HCT116 (cell line): Measurements from ENCODE around the gene HNRNPH1. TPM values are rescaled to one million over a fixed set of nuclear protein-coding genes. Genes with fewer than 3 reads are reported as not detected.

ENCODE experiments used
- ATAC-seq: fragments of 200-7000 bp; cut with Tn5 transposase; 2 replicates; pipeline ENCODE4 v1.9.1; 2020; ENCODE audit warnings: mild to moderate bottlenecking, moderate library complexity
- Bru-seq: library from RNA; stranded (reverse); fragments of 400-500 nt; gene quantifications from one replicate; lab custom pipeline; 2021; lab: Mats Ljungman, UMichigan
- BruChase-seq, 2 experiments: library from RNA; stranded (reverse); fragments of 400-500 nt; gene quantifications; one replicate each; lab custom pipeline; 2021; lab: Mats Ljungman, UMichigan
- BruUV-seq: library from RNA; stranded (reverse); fragments of 400-500 nt; replicated peaks from 2 replicates; lab custom pipeline; 2021; lab: Mats Ljungman, UMichigan
- CTCF ChIA-PET: fragments of 300-600 bp; sonication (Branson Sonifier 250); formaldehyde crosslinking; loops from one replicate; lab custom pipeline; 2021; ENCODE audit warnings: antibody characterized with exemption; lab: Charles Lee
- POLR2A ChIA-PET: fragments of 300-600, 350-600 bp; sonication (Branson Sonifier 250); formaldehyde crosslinking; loops from one replicate; lab custom pipeline; 2021; ENCODE audit warnings: antibody characterized with exemption; lab: Charles Lee
- RAD21 ChIA-PET, 2 experiments: fragments of 300-600 bp; sonication (Branson Sonifier 250); formaldehyde crosslinking; loops; one replicate each; lab custom pipeline; 2023; ENCODE audit warnings: low total read pairs in 2 of 2; ENCODE audit not compliant: uncharacterized antibody in 2 of 2, unreplicated experiment in 2 of 2, low non-redundant PET in 1 of 2; lab: Charles Lee
- DNase-seq: peaks from one replicate; pipeline ENCODE4 v3.0.0-alpha.2; 2010; ENCODE audit warnings: low read depth, low spot score
- H2AFZ ChIP-seq: fragments of 200-600 bp; shearing (Covaris generic), sonication (generic); 2 replicates; pipeline ENCODE4 v1.6.1; 2017; ENCODE audit warnings: low read depth, mixed run types, mixed read lengths, antibody characterized with exemption, low read length; ENCODE audit not compliant: poor library complexity, severe bottlenecking
- H3K27ac ChIP-seq: 2 replicates; pipeline ENCODE4 v1.5.1; 2012; ENCODE audit warnings: low read depth, low read length
- H3K27me3 ChIP-seq: fragments of 200-600 bp; sonication (generic); 2 replicates; pipeline ENCODE4 v1.6.1; 2016; ENCODE audit warnings: mixed run types, low read length, mixed read lengths; ENCODE audit not compliant: insufficient read depth
- H3K36me3 ChIP-seq, 2 experiments: fragments of 200-500 bp in 1 of 2; fragments of 200-600 bp in 1 of 2; sonication (Bioruptor generic) in 1 of 2; sonication (generic) in 1 of 2; 2 replicates each; pipeline versions ENCODE4 v1.5.1 to v1.6.1; 2014 to 2016; ENCODE audit warnings: low read length in 2 of 2, inconsistent platforms in 1 of 2, mixed read lengths in 1 of 2, mixed run types in 1 of 2; ENCODE audit not compliant: insufficient read depth in 2 of 2, control insufficient read depth in 1 of 2
- H3K4me1 ChIP-seq, 2 experiments: fragments of 200-600 bp in 1 of 2; sonication (generic) in 1 of 2; 2 replicates each; pipeline versions ENCODE4 v1.5.1 to v1.6.1; 2012 to 2017; ENCODE audit warnings: low read length in 2 of 2, inconsistent platforms in 1 of 2, mild to moderate bottlenecking in 1 of 2, mixed read lengths in 1 of 2, mixed run types in 1 of 2, moderate library complexity in 1 of 2; ENCODE audit not compliant: insufficient read depth in 2 of 2, control insufficient read depth in 1 of 2
- H3K4me2 ChIP-seq: fragments of 200-600 bp; sonication (generic); 2 replicates; pipeline ENCODE4 v1.6.1; 2017; ENCODE audit warnings: mixed run types, low read length, mixed read lengths
- H3K4me3 ChIP-seq, 2 experiments: fragments of 200-600 bp in 1 of 2; sonication (generic) in 1 of 2; replicated peaks in 1 of 2; 2 replicates each; pipeline ENCODE4 v1.5.1; 2011 to 2016; ENCODE audit warnings: low read length in 2 of 2, control low read depth in 1 of 2, low read depth in 1 of 2, mild to moderate bottlenecking in 1 of 2, mixed read lengths in 1 of 2, mixed run types in 1 of 2
- H3K79me2 ChIP-seq: fragments of 200-600 bp; sonication (generic); 2 replicates; pipeline ENCODE4 v1.6.1; 2017; ENCODE audit warnings: mild to moderate bottlenecking, mixed run types, low read length, moderate library complexity, mixed read lengths; ENCODE audit not compliant: insufficient read depth
- H3K9ac ChIP-seq: fragments of 200-600 bp; sonication (generic); 2 replicates; pipeline ENCODE4 v1.6.1; 2016; ENCODE audit warnings: low read length, mixed read lengths
- H3K9me2 ChIP-seq: fragments of 200-600 bp; sonication (generic), shearing (Covaris generic); 2 replicates; pipeline ENCODE4 v1.6.1; 2017; ENCODE audit warnings: mixed run types, mild to moderate bottlenecking, moderate library complexity; ENCODE audit not compliant: insufficient read depth
- H3K9me3 ChIP-seq, 2 experiments: fragments of 200-500 bp in 1 of 2; fragments of 200-600 bp in 1 of 2; sonication (Bioruptor generic) in 1 of 2; sonication (generic) in 1 of 2; 2 replicates each; pipeline ENCODE4 v1.6.1; 2014 to 2017; ENCODE audit warnings: low read length in 2 of 2, mixed read lengths in 2 of 2, inconsistent platforms in 1 of 2, low read depth in 1 of 2, mild to moderate bottlenecking in 1 of 2, mixed run types in 1 of 2, moderate library complexity in 1 of 2; ENCODE audit not compliant: control insufficient read depth in 1 of 2, insufficient read depth in 1 of 2
- H4K20me1 ChIP-seq: fragments of 200-600 bp; sonication (generic), shearing (Covaris generic); 2 replicates; pipeline ENCODE4 v1.6.1; 2017; ENCODE audit warnings: mixed run types, mild to moderate bottlenecking, moderate library complexity; ENCODE audit not compliant: insufficient read depth
- ATF3 ChIP-seq: IDR thresholded peaks from 2 replicates; pipeline ENCODE4 v1.6.1; 2012
- CBX3 ChIP-seq: IDR thresholded peaks from 2 replicates; pipeline ENCODE4 v1.6.1; 2012; ENCODE audit warnings: low read depth
- CEBPB ChIP-seq: IDR thresholded peaks from 2 replicates; pipeline ENCODE4 v1.6.1; 2012; ENCODE audit warnings: low read depth
- EGR1 ChIP-seq: IDR thresholded peaks from 2 replicates; pipeline ENCODE4 v1.6.1; 2012; ENCODE audit warnings: low read depth
- ELF1 ChIP-seq: IDR thresholded peaks from 2 replicates; pipeline ENCODE4 v1.6.1; 2012; ENCODE audit warnings: low read depth, borderline replicate concordance
- EZH2 ChIP-seq: fragments of 200-600 bp; sonication (generic); IDR thresholded peaks from 2 replicates; pipeline ENCODE4 v1.6.1; 2017; ENCODE audit warnings: antibody characterized with exemption, mixed run types
- FOSL1 ChIP-seq: IDR thresholded peaks from 2 replicates; pipeline ENCODE4 v1.6.1; 2012; ENCODE audit warnings: low read depth
- POLR2A ChIP-seq: IDR thresholded peaks from 2 replicates; pipeline ENCODE4 v1.7.0; 2011; ENCODE audit warnings: borderline replicate concordance; ENCODE audit not compliant: insufficient read depth, insufficient read length; ENCODE audit errors: extremely low read depth
- POLR2AphosphoS5 ChIP-seq: IDR thresholded peaks from 2 replicates; pipeline ENCODE4 v1.6.1; 2011; ENCODE audit warnings: mild to moderate bottlenecking, low read depth, low read length, moderate library complexity
- SIN3A ChIP-seq: IDR thresholded peaks from 2 replicates; pipeline ENCODE4 v1.6.1; 2012; ENCODE audit warnings: low read depth
- SP1 ChIP-seq: IDR thresholded peaks from 2 replicates; pipeline ENCODE4 v1.6.1; 2012; ENCODE audit warnings: low read depth
- YY1 ChIP-seq: IDR thresholded peaks from 2 replicates; pipeline ENCODE4 v1.6.1; 2011; ENCODE audit warnings: low read length, low read depth, moderate library complexity, mild to moderate bottlenecking; ENCODE audit not compliant: insufficient replicate concordance; ENCODE audit errors: extremely low read depth
- ZFX ChIP-seq: fragments of 450-650 bp; IDR thresholded peaks from 2 replicates; pipeline ENCODE4 v1.6.1; 2017
- ZNF274 ChIP-seq: fragments of 200-500 bp; sonication (Bioruptor generic); IDR thresholded peaks from 2 replicates; pipeline ENCODE4 v1.6.1; 2014; ENCODE audit warnings: mild to moderate bottlenecking, low read depth, low read length, inconsistent platforms
- intact Hi-C: fragments of 100-400 bp; cut with micrococcal nuclease; formaldehyde crosslinking; loops from 2 replicates; pipeline ENCODE4 v1.10.0; 2022
- long read RNA-seq: library from polyadenylated mRNA; unstranded; transcript quantifications from one replicate; pipeline ENCODE4 v2.0.0, GENCODE V29; 2021; ENCODE audit not compliant: unreplicated experiment
- polyA plus RNA-seq: library from polyadenylated mRNA; unstranded; fragments of >200 nt; gene quantifications from 2 replicates; pipeline ENCODE4 v1.2.1, GENCODE V29; 2012; ENCODE audit warnings: missing spikeins
- total RNA-seq: library from RNA; stranded (reverse); gene quantifications from one replicate; pipeline ENCODE4 v1.2.1, GENCODE V29; 2021; ENCODE audit not compliant: unreplicated experiment
- TF ChIP-seq, protein P1 (sequence below): IDR thresholded peaks from 2 replicates; pipeline ENCODE4 v1.6.1; 2012; ENCODE audit warnings: low read depth

The HNRNPH1 gene
- total RNA-seq (788 TPM), Bru-seq, nascent RNA (percentile 100 among the genes with signal in this experiment), BruChase-seq, experiment 1, labeled RNA remaining after a 6-hour chase (percentile 100 among the genes with signal in this experiment), BruChase-seq, experiment 2, labeled RNA remaining after a 2-hour chase (percentile 100 among the genes with signal in this experiment)
- 320 and 338 TPM in 2 replicates for polyA plus RNA-seq
- long read RNA-seq, transcript HNRNPH1-202 (13 exons, 3,667 nt) = minor isoform, 6 of 434 reads
- long read RNA-seq, transcript HNRNPH1-203 (14 exons, 2,279 nt) = minor isoform, 94 of 434 reads
- long read RNA-seq, transcript HNRNPH1-206 (7 exons, 2,913 nt) = minor isoform, 6 of 434 reads
- long read RNA-seq, transcript HNRNPH1-204 (14 exons, 2,248 nt) = major isoform, 133 of 434 reads
- long read RNA-seq, partial matches to known transcripts = 66 of 434 reads
- long read RNA-seq, other reads (novel, unspliced or antisense) = 126 of 434 reads

DNA sequence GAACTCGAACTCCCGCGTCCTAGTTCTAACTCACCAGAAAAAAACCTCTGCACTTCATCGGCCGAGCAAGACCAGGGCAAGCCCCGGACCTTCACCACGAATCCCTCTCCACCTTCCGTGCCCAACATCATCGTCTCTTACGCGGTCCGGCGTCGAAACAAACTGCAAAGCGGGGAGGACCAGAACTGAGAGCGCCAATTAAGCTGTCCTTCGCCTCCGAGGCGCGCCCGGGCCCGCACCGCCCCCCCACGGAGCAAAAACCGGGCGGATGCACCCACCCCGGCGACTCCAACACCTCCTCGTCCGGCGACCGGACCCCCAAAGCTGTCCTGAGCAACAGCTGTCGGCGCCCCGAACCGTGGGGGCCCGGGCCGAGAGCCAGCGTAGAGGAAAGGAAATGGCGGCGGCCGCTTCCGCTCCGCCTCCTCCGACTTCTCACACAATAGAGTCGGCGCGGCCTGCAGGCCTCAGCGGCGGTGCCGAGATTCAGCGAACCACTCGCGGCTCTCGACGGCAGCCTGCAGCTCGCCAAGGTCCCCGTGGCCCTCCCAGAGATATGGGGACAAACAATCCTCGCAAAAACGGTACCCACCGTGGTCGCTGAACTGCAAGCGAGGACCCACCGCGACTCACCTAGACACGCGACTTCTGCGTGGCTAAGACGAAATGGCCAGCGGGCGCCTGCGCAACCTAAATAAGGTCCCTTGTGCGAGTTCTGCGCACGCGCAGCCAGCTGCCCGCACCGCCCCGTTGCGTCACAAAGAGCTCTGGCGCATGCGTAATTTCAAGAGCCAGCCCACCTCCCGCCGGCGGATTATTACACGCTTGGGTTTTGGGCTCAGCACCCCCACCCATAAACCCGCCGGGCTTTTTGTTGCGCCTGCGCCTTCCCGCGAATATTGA, at the start of gene HNRNPH1:
TSS of gene HNRNPH1 (minus strand) at position 669 of the 903 bp plus-strand sequence. CDS start at position 131, 538 bp downstream.
- Histone ChIP-seq H3K4me1 (peaks cover 21 to 35% of the 10 kb centered on the region in 2 experiments), H3K9me2 (no peaks in the 10 kb centered on the region), H4K20me1 (peaks cover 44% of the 10 kb centered on the region), H3K79me2 (peaks cover 51% of the 10 kb centered on the region), H3K4me3 (peak within 1 kb of the TSS; percentile 91 to 98), H2AFZ (no peak within 1 kb of the TSS), H3K36me3 (peaks cover 35 to 40% of the 10 kb centered on the region in 2 experiments), H3K9ac (peak within 1 kb of the TSS; percentile 100), H3K4me2 (peak within 1 kb of the TSS; percentile 92), H3K27me3 (no peaks in the 10 kb centered on the region), H3K27ac (peak within 1 kb of the TSS; percentile 97), H3K9me3 (no peaks in the 10 kb centered on the region)
- ATAC-seq = peak; percentile 77
- CTCF ChIA-PET = interaction anchor here (1.0 to 1.4 kb wide), 5 partner anchors 10 to 66 kb away, joined by 3 to 7 read pairs (median 4); no protein-coding TSS in a partner anchor
- DNase-seq = peak; percentile 97
- intact Hi-C loops = loop anchor here (1.0 to 5.0 kb wide), 3 partner anchors 44 to 76 kb away; no protein-coding TSS in a partner anchor
- RAD21 ChIA-PET = no interaction called here
- POLR2A ChIA-PET = interaction anchor here (0.6 to 3.5 kb wide), 31 partner anchors 9 to 1419 kb away, joined by 3 to 63 read pairs (median 5); partner anchors contain the start of genes CBY3, HNRNPAB, MAML1 and RUFY1
- TF ChIP-seq EGR1 = no peak
- TF ChIP-seq SP1 = no peak
- TF ChIP-seq CEBPB = no peak
- no peak for TF ChIP-seq FOSL1
- TF ChIP-seq CBX3 = no peak
- no peak for TF ChIP-seq ELF1
- peak; percentile 100 for TF ChIP-seq POLR2AphosphoS5
- no peak for TF ChIP-seq EZH2
- TF ChIP-seq ZNF274 = no peak
- peak; percentile 99 for TF ChIP-seq POLR2A
- no peak for TF ChIP-seq SIN3A
- TF ChIP-seq, protein P1, sequence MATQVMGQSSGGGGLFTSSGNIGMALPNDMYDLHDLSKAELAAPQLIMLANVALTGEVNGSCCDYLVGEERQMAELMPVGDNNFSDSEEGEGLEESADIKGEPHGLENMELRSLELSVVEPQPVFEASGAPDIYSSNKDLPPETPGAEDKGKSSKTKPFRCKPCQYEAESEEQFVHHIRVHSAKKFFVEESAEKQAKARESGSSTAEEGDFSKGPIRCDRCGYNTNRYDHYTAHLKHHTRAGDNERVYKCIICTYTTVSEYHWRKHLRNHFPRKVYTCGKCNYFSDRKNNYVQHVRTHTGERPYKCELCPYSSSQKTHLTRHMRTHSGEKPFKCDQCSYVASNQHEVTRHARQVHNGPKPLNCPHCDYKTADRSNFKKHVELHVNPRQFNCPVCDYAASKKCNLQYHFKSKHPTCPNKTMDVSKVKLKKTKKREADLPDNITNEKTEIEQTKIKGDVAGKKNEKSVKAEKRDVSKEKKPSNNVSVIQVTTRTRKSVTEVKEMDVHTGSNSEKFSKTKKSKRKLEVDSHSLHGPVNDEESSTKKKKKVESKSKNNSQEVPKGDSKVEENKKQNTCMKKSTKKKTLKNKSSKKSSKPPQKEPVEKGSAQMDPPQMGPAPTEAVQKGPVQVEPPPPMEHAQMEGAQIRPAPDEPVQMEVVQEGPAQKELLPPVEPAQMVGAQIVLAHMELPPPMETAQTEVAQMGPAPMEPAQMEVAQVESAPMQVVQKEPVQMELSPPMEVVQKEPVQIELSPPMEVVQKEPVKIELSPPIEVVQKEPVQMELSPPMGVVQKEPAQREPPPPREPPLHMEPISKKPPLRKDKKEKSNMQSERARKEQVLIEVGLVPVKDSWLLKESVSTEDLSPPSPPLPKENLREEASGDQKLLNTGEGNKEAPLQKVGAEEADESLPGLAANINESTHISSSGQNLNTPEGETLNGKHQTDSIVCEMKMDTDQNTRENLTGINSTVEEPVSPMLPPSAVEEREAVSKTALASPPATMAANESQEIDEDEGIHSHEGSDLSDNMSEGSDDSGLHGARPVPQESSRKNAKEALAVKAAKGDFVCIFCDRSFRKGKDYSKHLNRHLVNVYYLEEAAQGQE = no peak
- no peak for TF ChIP-seq ATF3
- peak; percentile 98 for TF ChIP-seq ZFX
- peak; percentile 56 for TF ChIP-seq YY1
- BruUV-seq = no TSS peak
